Karpas-422 (cell line): ENCODE measurements around the gene NAT8. TPM values are rescaled to one million over a fixed set of nuclear protein-coding genes. Genes with fewer than 3 reads are reported as not detected.
"Not testable (repeated sequence)": the region's sequence is repeated elsewhere in the genome, so short reads cannot be mapped to it uniquely, and the experiment has no call there.

ENCODE experiments used
- DNase-seq: peaks from one replicate; pipeline ENCODE4 v3.0.0-alpha.2; 2015
- H2AFZ ChIP-seq: fragments of 200-600 bp; sonication (generic); 2 replicates; pipeline ENCODE4 v1.6.1; 2014; ENCODE audit warnings: antibody characterized with exemption, low read length, mixed read lengths
- H3K27ac ChIP-seq: fragments of 200-600 bp; sonication (generic); 2 replicates; pipeline ENCODE4 v1.5.1; 2014; ENCODE audit warnings: mild to moderate bottlenecking, low read length, moderate library complexity
- H3K27me3 ChIP-seq: fragments of 200-600 bp; sonication (generic); 2 replicates; pipeline ENCODE4 v1.6.1; 2014; ENCODE audit warnings: low read length, mixed read lengths
- H3K36me3 ChIP-seq: fragments of 200-600 bp; sonication (generic); 2 replicates; pipeline ENCODE4 v1.6.1; 2014; ENCODE audit warnings: low read length, mixed read lengths; ENCODE audit not compliant: insufficient read depth
- H3K4me1 ChIP-seq: fragments of 200-600 bp; sonication (generic); 2 replicates; pipeline ENCODE4 v1.6.1; 2014; ENCODE audit warnings: mild to moderate bottlenecking, low read length, mixed read lengths
- H3K4me2 ChIP-seq: fragments of 200-600 bp; sonication (generic); 2 replicates; pipeline ENCODE4 v1.6.1; 2014; ENCODE audit warnings: low read length, low read depth, mild to moderate bottlenecking; ENCODE audit not compliant: poor library complexity, severe bottlenecking
- H3K4me3 ChIP-seq: fragments of 200-600 bp; sonication (generic); 2 replicates; pipeline ENCODE4 v1.5.1; 2014; ENCODE audit warnings: mild to moderate bottlenecking, antibody characterized with exemption, low read length, mixed read lengths
- H3K79me2 ChIP-seq: fragments of 200-600 bp; sonication (generic); 2 replicates; pipeline ENCODE4 v1.6.1; 2014; ENCODE audit warnings: mild to moderate bottlenecking, low read length, mixed read lengths
- H3K9ac ChIP-seq: fragments of 200-600 bp; sonication (generic); 2 replicates; pipeline ENCODE4 v1.6.0; 2014; ENCODE audit warnings: low read length
- H3K9me2 ChIP-seq: fragments of 200-600 bp; sonication (generic), shearing (Covaris generic); replicated peaks from 2 replicates; pipeline ENCODE4 v1.6.0; 2014; ENCODE audit warnings: mild to moderate bottlenecking, low read length, moderate library complexity; ENCODE audit not compliant: insufficient read depth
- H3K9me3 ChIP-seq: fragments of 300-700, 200-600 bp; sonication (generic); 2 replicates; pipeline ENCODE4 v1.6.1; 2014; ENCODE audit warnings: low read length, mixed read lengths
- H4K20me1 ChIP-seq: fragments of 200-600 bp; sonication (generic); 2 replicates; pipeline ENCODE4 v1.6.1; 2014; ENCODE audit warnings: mild to moderate bottlenecking, antibody characterized with exemption, low read length, low read depth; ENCODE audit not compliant: insufficient read depth
- total RNA-seq: library from RNA; depleted of rRNA; stranded (reverse); fragments of >200 nt; shearing (Covaris generic); gene quantifications from 2 replicates; pipeline ENCODE4 v1.2.3, GENCODE V29; 2014; ENCODE audit warnings: low replicate concordance; rRNA removed

Gene NAT8, protein sequence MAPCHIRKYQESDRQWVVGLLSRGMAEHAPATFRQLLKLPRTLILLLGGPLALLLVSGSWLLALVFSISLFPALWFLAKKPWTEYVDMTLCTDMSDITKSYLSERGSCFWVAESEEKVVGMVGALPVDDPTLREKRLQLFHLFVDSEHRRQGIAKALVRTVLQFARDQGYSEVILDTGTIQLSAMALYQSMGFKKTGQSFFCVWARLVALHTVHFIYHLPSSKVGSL
- not detected in 2 replicates for total RNA-seq

DNA sequence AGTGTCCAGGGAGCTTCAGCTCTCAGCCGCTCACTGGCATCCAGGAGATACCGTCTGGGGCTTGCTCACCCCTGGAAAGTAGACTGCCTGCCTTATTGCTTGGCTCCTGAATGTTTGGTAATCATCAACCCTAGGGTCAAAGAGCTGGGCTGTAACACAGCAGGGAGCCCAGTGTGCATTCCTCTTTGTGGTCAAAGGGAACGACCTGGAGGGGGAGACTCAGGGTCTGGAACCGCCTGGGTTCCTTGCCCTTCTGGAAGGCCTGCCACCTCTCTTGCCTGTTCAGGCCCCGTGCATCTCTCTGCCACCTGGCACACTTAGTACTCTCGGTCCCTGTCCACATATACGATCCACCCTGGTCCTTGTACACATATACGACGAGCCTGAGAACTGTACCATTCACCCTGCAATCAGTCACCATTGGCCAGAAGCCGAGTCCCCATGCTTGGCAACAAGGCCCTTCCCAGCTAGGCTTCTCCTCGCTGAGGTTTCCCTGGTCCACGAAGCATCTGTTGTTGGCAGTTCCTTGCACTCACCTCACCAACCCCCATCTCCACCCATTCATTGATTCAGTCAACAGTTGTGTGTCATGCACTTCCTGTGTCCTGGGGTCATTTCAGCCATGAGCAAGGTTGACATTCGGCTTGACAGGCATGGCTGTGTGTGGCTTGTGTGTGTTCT lies at the start of gene NAT8:
TSS of gene NAT8 (minus strand) at position 85 of the 681 bp plus-strand sequence. CDS start 794 bp downstream, outside the sequence.
- Histone ChIP-seq H3K4me2 (no peak within 1 kb of the TSS), H3K79me2 (no peaks in the 10 kb centered on the region), H3K4me1 (no peaks in the 10 kb centered on the region), H3K9me3 (no peaks in the 10 kb centered on the region), H2AFZ (no peak within 1 kb of the TSS), H4K20me1 (no peaks in the 10 kb centered on the region), H3K27me3 (no peaks in the 10 kb centered on the region), H3K36me3 (no peaks in the 10 kb centered on the region), H3K27ac (no peak within 1 kb of the TSS), H3K4me3 (no peak within 1 kb of the TSS), H3K9ac (no peak within 1 kb of the TSS), H3K9me2 (no peaks in the 10 kb centered on the region)
- no peak for DNase-seq

DNA sequence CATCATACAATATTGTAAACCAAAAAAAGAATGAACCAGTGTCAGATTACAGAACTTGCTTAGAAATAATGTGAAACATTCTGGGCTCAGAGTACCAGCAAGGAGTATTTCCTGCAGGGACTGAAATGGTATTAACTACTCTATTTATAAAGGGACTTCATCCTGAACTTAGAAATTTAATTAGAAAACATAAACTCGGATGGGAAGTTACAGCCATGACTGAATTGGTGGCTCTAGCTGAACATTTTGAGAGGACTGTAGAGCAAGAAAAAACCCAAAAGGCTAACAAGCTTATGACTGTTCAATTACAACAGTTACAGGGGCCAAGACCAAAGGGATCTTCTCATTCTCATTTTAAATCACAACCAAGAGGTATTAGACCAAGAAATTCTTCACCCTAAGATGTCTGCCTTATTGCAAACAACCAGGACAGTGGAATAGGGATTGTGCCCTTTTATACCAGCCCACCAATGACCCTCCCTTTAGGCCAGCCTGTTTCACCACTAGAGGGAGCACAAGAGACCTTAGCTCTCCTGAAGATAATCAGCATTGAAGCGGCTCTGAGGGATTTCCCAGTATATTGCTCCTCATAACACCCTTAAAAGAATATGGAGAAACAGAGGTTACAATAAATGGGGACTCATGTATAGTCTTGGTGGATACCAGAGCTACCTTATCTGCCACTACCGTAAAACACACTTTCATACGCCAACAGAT lies 48.3 kb upstream of the NAT8 start:
- H3K27ac ChIP-seq, H3K4me3 ChIP-seq, H2AFZ ChIP-seq, H3K79me2 ChIP-seq, H3K9me3 ChIP-seq, H3K36me3 ChIP-seq, H3K9ac ChIP-seq, H3K4me2 ChIP-seq, H3K9me2 ChIP-seq, H3K4me1 ChIP-seq, H3K27me3 ChIP-seq, H4K20me1 ChIP-seq: not testable (repeated sequence)
- DNase-seq = peak; percentile 74

DNA sequence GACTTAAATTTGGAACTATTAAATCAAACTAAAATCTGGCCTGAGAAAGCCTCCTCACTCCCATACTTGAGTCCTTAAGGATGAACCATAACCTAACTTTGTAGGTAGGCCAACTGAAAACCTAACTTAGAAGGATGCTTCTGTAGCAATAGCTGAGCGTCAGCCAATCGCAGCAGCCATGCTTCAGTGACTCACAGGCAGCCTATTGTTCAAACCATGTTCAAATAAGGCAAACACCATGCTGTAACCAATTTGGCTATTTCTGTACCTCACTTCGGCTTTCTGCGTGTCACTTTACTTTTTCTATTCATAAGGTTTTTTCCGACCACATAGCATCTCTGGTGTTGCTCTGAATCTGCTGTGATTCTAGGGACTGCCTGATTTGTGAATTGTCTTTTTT lies 46.3 kb upstream of the NAT8 start:
- H3K27ac ChIP-seq, H3K9ac ChIP-seq, H3K4me1 ChIP-seq, H3K9me3 ChIP-seq, H3K27me3 ChIP-seq, H3K36me3 ChIP-seq, H3K79me2 ChIP-seq, H4K20me1 ChIP-seq, H3K9me2 ChIP-seq, H2AFZ ChIP-seq, H3K4me3 ChIP-seq, DNase-seq, H3K4me2 ChIP-seq: not testable (repeated sequence)

DNA sequence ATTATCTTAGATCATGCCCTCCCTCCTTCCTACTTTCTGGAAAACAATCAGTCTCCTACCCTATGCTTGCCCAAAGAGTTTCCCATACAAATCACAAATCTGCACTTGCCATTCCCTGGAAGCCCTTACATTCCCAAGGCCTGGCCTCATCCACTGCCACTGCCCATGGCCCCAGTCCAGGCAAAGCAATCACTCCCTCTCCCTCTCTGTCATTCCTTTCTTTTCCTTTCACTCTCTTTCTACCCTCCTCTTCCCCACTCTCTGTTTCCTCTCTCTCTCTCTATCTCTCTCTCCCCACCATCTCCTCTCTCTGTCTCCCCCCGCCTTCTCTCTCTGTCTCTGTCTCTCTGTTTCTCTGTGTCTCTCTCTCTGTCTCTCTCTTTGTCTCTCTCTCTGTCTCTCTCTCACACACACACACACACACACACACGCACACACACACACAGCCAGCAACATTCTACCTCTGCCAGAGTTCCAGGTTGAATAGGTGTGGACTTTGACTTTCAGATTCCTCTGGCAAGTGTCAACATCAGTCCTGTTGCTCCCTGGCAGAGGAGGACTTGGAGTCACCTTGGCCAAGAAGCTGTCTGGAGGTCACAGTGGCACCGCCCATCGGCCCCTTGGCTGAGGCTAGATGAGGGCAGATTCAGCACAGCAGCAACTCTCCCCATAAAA lies 43.7 kb upstream of the NAT8 start:
- H3K79me2 ChIP-seq = no peaks in the 10 kb centered on the region

DNA sequence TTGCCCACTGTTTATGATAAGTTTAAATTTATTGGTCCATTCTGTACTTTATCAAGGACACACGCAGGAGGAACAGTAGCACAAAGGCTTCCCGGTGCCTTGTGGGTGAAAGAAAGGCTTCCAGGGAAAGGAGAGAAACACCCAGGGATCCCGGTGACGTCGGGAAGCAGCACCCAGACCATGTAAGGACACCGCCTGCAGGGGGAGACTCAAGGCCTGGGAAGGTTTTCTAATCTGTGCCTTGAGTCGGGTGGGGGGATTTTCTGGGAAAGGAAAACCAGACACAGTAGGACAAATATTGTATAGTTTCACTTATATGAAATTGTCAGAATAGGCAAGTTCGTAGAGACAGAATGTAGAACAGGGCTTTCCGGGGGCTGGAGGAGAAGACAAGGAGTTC lies 42.7 kb upstream of the NAT8 start:
- H3K27ac ChIP-seq = not testable (repeated sequence)

More for the DNA sequence above, 43.7 kb upstream of the NAT8 start:
- DNase-seq = no peak
- no peak overlapping the region for H3K9ac ChIP-seq
- H2AFZ ChIP-seq = no peak overlapping the region
- H4K20me1 ChIP-seq = no peaks in the 10 kb centered on the region
- no peaks in the 10 kb centered on the region for H3K27me3 ChIP-seq
- no peaks in the 10 kb centered on the region for H3K36me3 ChIP-seq
- no peaks in the 10 kb centered on the region for H3K9me2 ChIP-seq
- no peak overlapping the region for H3K4me2 ChIP-seq
- H3K4me1 ChIP-seq = no peaks in the 10 kb centered on the region
- H3K9me3 ChIP-seq = no peaks in the 10 kb centered on the region
- H3K4me3 ChIP-seq = no peak overlapping the region
- H3K27ac ChIP-seq = no peak overlapping the region

DNA sequence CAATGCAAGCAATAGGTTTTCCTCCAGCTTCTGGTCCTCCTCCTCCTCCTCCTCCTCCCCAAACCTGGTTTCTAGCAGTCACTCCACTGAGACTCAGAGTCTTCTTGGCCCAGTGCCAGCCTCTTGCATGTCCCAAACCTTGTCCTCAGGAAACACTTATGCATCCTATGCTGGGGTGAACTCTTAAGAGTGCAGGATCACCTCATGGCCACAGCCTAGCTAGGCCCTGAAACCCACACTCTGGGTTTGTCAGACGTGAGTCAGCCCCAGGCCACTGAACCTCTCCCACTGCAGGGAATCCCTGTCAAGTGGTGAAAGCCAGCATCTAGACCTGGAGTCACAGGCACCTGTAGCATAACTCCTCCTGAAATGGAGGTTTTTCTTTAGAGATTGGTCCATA lies 42.1 kb upstream of the NAT8 start:
- H3K27me3 ChIP-seq, H3K9ac ChIP-seq, H3K36me3 ChIP-seq, H3K27ac ChIP-seq, H3K4me2 ChIP-seq, H3K4me1 ChIP-seq, DNase-seq, H4K20me1 ChIP-seq, H2AFZ ChIP-seq, H3K4me3 ChIP-seq, H3K79me2 ChIP-seq, H3K9me3 ChIP-seq, H3K9me2 ChIP-seq: not testable (repeated sequence)

More for the DNA sequence above, 42.7 kb upstream of the NAT8 start:
- H4K20me1 ChIP-seq, H3K79me2 ChIP-seq, DNase-seq, H3K9me3 ChIP-seq, H3K36me3 ChIP-seq, H3K4me3 ChIP-seq, H3K27me3 ChIP-seq, H3K9me2 ChIP-seq, H3K9ac ChIP-seq, H3K4me1 ChIP-seq, H3K4me2 ChIP-seq, H2AFZ ChIP-seq: not testable (repeated sequence)

DNA sequence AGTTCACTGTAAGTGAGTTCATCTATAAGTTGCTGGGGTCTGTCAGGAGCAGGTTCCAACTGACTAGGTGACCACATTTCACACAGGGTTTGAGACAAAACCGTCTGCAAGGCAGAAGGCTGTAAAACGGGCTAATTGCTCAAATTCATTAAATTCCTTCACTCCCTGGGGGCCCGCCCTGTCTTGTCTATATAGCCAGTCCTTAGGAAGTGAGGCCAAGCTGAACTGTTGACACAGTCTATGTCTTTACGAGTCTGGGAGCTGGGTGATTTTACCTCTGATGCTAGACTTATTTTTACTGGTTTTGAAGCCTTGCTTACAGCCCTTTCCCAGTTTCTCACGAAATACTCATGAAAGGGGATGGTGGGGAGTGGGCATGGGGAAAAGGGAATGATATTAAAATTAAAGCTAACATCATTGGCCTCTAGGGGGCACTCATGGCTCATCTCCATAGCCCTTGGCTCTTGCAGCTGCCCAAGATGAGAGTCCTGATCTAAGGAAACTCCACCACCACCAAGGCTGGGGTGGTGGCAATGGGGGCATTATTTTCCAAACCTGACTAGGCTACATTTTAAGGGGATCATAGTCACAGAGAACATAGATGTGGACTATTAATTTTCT lies 37.8 kb upstream of the NAT8 start:
- not testable (repeated sequence) for H3K36me3 ChIP-seq, H2AFZ ChIP-seq, H3K4me1 ChIP-seq, H3K9me3 ChIP-seq, H3K9ac ChIP-seq, H4K20me1 ChIP-seq, H3K4me3 ChIP-seq, H3K79me2 ChIP-seq, H3K4me2 ChIP-seq, H3K27me3 ChIP-seq, H3K9me2 ChIP-seq, H3K27ac ChIP-seq
- peak; percentile 83 for DNase-seq

DNA sequence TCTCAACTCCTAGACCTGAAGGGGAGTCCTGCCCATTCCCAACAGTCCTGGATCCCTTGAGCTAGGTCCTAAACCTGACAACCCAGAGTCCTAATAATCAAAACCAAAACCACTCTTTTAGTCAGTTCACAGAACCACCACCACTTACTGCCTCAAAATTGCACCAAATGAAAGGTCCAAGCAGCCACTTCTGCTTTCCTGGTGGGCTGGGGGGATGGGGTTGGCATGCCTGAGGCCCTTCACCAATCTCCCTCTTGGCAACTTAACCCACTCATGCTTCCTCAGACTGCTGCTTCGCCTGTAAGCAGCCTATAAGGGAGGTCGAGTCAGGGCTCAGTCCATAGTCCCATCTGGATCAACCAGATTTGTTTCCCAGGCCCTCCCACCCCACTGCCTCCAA lies 37.0 kb upstream of the NAT8 start:
- H3K27me3 ChIP-seq, H3K36me3 ChIP-seq, H3K4me3 ChIP-seq, H3K9ac ChIP-seq, H3K4me1 ChIP-seq, DNase-seq, H3K9me2 ChIP-seq, H4K20me1 ChIP-seq, H2AFZ ChIP-seq, H3K27ac ChIP-seq, H3K9me3 ChIP-seq, H3K4me2 ChIP-seq, H3K79me2 ChIP-seq: not testable (repeated sequence)
